ENCODE results near the gene ADAMTSL1. TPM values are rescaled to one million over a fixed set of nuclear protein-coding genes. Genes with fewer than 3 reads are reported as not detected.

The ADAMTSL1 gene
- total and polyA plus RNA-seq, 2 donors from 2014 or later: 3.0 to 27.3 TPM

DNA sequence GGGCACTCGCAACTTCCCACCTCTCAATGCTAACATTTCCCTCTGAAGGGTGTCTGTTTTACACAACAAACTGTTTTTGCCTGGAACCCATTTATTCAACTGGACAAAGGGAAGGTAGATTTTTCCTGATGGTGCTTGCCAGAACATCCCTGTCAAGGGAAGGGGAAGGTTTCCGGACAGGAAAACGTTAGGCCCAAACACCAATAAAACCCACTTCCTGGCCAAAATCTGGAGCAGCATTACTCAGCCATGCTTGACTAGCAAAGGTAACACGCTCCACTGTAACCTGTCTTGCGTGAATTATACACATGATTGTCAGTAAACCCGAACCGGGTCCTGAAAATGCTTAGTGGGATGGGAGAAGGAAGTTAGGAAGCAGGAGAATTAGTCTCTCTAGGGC, 468.8 kb downstream of the ADAMTSL1 start:
- H3K9me3 ChIP-seq (ENCODE audit: control insufficient read depth in 2 of 3, insufficient read depth in 1 of 3, low read length in 3 of 3): no peaks in the 10 kb centered on the region
- FAIRE-seq: no peak
- no peak overlapping the region for H3K9ac ChIP-seq (ENCODE audit: low read length in 3 of 3)

DNA sequence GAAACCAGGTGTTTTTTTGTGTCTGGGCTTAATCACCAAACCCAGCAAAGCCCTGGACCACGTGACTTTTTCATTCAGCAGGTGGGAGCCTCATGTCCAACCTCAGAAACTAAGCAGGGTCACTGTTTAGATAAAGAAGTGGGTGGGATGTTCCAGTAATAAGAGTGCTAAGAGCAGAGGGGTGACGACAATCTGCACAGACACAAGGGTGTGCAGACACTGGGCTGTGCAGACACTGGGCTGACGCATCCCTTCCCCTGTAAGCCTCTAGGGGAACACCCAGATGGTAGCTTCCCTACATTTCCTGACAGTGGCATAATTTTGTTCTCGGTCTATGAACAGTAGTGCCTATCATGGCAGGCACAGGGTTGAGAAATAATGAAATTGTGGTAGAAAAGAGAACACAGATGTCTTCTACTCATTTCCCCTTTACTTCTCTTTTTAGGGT, 474.0 kb downstream of the ADAMTSL1 start:
- H3K4me1 ChIP-seq (ENCODE audit: control insufficient read depth in 2 of 3, insufficient read depth in 2 of 3, low read depth in 1 of 3, low read length in 3 of 3): no peaks in the 10 kb centered on the region
- intact Hi-C loops (cut with DNase I): no loop called here
- H3K4me3 ChIP-seq (ENCODE audit: low read length in 3 of 3): no peak overlapping the region

More for the DNA sequence above, 468.8 kb downstream of the ADAMTSL1 start:
- Histone ChIP-seq H3K27ac (ENCODE audit: low read depth in 2 of 2, low read length in 2 of 2) (no peak overlapping the region), H3K36me3 (ENCODE audit: control insufficient read depth in 2 of 3, insufficient read depth in 3 of 3, low read length in 3 of 3) (no peaks in the 10 kb centered on the region), H3K4me3 (ENCODE audit: low read length in 3 of 3) (no peak overlapping the region), H3K27me3 (ENCODE audit: control insufficient read depth, insufficient read depth, low read length) (no peaks in the 10 kb centered on the region), H3K4me1 (ENCODE audit: control insufficient read depth in 2 of 3, insufficient read depth in 2 of 3, low read depth in 1 of 3, low read length in 3 of 3) (no peaks in the 10 kb centered on the region)
- intact Hi-C loops (cut with DNase I): no loop called here
- peak in 1 of 5 donors; percentile 14 for DNase-seq
- TF ChIP-seq CTCF (IDR thresholded peaks at IDR 0.05; ENCODE audit: borderline replicate concordance, extremely low read depth, insufficient read depth): no peak

DNA sequence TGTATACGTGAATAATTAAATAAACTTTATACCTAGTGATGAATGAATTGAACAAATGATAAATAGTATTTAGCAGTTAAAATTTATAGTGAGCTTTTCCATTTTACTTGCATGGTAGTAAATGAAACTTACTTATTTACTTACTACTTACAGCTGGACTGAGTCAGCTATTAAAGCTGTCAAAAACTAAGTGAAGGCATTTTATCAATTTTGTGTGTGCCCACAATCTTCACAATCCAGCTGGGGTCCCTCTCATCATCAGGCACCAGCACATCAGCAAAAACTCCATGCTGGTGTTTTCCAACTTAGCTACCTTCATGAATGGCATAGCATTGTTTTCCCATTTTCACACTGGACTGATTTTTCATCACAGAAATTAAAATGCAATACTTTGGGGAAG, 478.0 kb downstream of the ADAMTSL1 start:
- H3K27me3 ChIP-seq (ENCODE audit: control insufficient read depth, insufficient read depth, low read length): no peaks in the 10 kb centered on the region
- intact Hi-C loops (cut with DNase I): no loop called here
- TF ChIP-seq CTCF (IDR thresholded peaks at IDR 0.05; ENCODE audit: borderline replicate concordance, extremely low read depth, insufficient read depth): no peak
- H3K9me3 ChIP-seq (ENCODE audit: control insufficient read depth in 2 of 3, insufficient read depth in 1 of 3, low read length in 3 of 3): no peaks in the 10 kb centered on the region
- FAIRE-seq (no peak), DNase-seq (peak in 1 of 5 donors; percentile 50)
- H3K36me3 ChIP-seq (ENCODE audit: control insufficient read depth in 2 of 3, insufficient read depth in 3 of 3, low read length in 3 of 3): no peaks in the 10 kb centered on the region
- H3K9ac ChIP-seq (ENCODE audit: low read length in 3 of 3): no peak overlapping the region
- H3K27ac ChIP-seq (ENCODE audit: low read depth in 2 of 2, low read length in 2 of 2): no peak overlapping the region
- H3K4me3 ChIP-seq (ENCODE audit: low read length in 3 of 3): no peak overlapping the region
- no peaks in the 10 kb centered on the region for H3K4me1 ChIP-seq (ENCODE audit: control insufficient read depth in 2 of 3, insufficient read depth in 2 of 3, low read depth in 1 of 3, low read length in 3 of 3)

More for the DNA sequence above, 474.0 kb downstream of the ADAMTSL1 start:
- no peak for TF ChIP-seq CTCF (IDR thresholded peaks at IDR 0.05; ENCODE audit: borderline replicate concordance, extremely low read depth, insufficient read depth)
- Histone ChIP-seq H3K27ac (ENCODE audit: low read depth in 2 of 2, low read length in 2 of 2) (no peak overlapping the region), H3K36me3 (ENCODE audit: control insufficient read depth in 2 of 3, insufficient read depth in 3 of 3, low read length in 3 of 3) (no peaks in the 10 kb centered on the region), H3K9me3 (ENCODE audit: control insufficient read depth in 2 of 3, insufficient read depth in 1 of 3, low read length in 3 of 3) (no peaks in the 10 kb centered on the region), H3K27me3 (ENCODE audit: control insufficient read depth, insufficient read depth, low read length) (no peaks in the 10 kb centered on the region), H3K9ac (ENCODE audit: low read length in 3 of 3) (no peak overlapping the region)
- FAIRE-seq (no peak), DNase-seq (peak in 1 of 5 donors; percentile 35)

DNA sequence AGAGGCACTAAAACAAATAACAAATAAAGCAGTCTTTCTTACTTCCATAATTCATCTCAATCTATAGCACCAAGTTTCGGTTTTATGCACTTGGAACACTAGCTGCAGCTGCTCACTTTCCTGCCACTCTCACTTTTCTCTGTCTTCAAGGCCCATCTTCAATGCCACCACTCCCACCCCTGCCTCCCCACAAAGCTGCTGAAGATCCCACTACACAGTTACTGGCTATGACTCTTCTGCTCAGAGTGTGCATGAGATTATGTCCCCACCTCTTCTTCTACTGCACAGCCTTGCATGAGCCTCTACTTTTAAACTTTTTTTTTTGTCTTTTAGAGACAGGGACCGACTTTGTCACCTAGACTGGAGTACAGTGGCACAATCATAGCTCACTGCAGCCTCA, 481.7 kb downstream of the ADAMTSL1 start:
- H3K27ac ChIP-seq (ENCODE audit: low read depth in 2 of 2, low read length in 2 of 2): no peak overlapping the region

More for the DNA sequence above, 481.7 kb downstream of the ADAMTSL1 start:
- no peak for DNase-seq
- no peak for FAIRE-seq
- no peaks in the 10 kb centered on the region for H3K36me3 ChIP-seq (ENCODE audit: control insufficient read depth in 2 of 3, insufficient read depth in 3 of 3, low read length in 3 of 3)
- H3K4me3 ChIP-seq (ENCODE audit: low read length in 3 of 3): no peak overlapping the region
- intact Hi-C loops (cut with DNase I): no loop called here
- H3K4me1 ChIP-seq (ENCODE audit: control insufficient read depth in 2 of 3, insufficient read depth in 2 of 3, low read depth in 1 of 3, low read length in 3 of 3): no peaks in the 10 kb centered on the region
- H3K9me3 ChIP-seq (ENCODE audit: control insufficient read depth in 2 of 3, insufficient read depth in 1 of 3, low read length in 3 of 3): no peaks in the 10 kb centered on the region
- no peaks in the 10 kb centered on the region for H3K27me3 ChIP-seq (ENCODE audit: control insufficient read depth, insufficient read depth, low read length)
- no peak overlapping the region for H3K9ac ChIP-seq (ENCODE audit: low read length in 3 of 3)
- TF ChIP-seq CTCF (IDR thresholded peaks at IDR 0.05; ENCODE audit: borderline replicate concordance, extremely low read depth, insufficient read depth): no peak
